ENCODE data around the gene LDB1.

LDB1 gene

DNA sequence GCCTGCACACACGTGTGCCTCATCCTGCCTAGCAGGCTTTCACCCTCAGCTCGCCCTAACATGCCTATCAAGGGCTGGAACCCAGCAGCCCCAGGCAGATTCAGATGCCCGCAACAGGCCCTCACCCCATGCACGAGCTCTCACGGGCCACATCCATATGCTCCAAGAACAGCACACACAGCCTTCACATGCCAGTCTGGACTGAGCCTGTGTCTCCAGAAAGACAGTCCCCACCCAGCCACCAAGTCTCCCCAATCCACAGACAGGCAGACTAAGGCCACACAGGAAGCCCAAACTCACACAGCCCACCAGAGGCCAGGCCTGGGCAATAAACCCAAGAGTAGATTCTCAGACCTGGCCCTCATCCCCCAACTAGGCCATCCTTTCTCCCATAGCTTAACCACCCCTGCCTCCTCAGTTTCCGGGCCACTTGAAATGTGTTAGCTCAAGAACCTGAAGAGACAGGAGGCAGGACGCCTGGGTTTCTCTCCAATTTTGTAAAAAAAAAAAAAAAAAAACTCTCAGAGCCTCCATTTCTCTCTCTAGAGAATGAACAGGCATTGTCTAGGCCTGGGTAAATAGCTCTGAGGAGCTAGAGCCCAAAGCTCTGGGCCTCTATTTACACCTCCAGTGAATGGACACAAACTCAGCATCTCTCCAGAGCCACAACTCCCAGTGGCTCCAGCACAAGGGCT is 6.8 kb downstream of the LDB1 start:
- no peak for DNase-seq (ENCODE audit: low read depth in 2 of 2)

GRCh38 chr10:102112210-102112817 is 7.9 kb downstream of the LDB1 start:
- DNase-seq (ENCODE audit: low read depth in 2 of 2) = no peak

DNA sequence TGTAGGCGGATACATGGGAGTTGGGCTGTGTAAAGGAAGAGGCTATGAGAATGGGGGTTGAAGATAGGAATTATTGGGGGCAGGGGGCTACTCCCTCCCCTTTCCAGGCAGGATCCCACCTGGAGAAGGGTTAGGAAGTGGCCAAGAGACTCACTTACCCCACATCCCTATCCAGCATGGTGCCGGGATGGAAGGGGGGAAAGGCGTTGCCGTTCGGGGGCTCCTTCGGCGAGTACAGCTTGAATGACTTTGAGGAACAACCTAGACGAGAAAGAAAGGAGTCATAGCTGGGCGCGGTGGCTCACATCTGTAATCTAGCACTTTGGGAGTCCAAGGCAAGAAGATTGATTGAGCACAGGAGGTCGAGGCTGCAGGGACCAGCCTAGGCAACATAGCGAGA is 8.9 kb downstream of the LDB1 start:
- no peak for DNase-seq (ENCODE audit: low read depth in 2 of 2)

DNA sequence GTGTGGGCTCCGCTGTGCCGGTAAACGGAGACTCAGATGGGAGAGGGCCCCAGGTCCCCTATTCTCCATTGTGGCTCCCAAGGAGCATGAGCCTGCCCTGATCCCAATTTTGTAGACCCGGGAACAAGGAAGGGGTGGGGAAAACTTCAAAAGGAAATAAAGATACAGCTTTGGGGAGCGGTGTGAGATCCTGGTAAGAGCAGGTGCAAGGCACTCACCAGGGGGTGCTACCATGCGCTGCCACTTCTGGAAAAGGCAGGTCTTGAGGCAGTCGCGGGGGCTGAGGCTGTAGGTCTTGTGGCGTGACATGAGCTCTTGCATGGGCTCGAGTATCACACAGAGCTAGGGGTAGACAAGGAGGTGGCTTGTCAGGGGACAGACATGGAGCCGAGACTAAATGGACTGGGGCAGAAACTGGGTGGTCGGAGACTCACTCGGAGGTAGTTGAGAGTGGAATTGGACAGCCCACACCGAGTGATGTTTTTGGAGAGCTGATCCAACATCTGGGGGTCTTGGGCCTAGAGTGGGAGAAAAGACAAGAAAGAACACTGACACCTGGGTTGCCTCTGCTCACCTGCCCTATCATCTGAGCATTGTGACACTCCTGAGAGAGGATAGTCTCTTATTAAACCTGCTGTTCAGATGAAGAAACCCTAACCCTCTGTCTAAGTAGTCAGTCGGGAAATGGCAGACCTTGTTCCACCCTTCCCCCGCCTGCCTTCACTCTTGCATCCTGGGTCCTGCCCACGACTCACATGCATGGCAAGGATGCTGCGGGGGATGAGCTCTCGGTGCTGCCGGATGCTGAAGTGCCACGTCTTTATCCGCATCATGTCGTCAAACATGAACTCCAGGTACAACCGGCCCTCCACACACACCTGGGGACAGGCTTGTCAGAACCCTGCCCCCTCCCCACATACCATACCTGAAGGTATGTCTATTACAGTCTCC is 10.7 kb downstream of the LDB1 start:
- DNase-seq (ENCODE audit: low read depth in 2 of 2) = no peak

- no peak for DNase-seq (ENCODE audit: low read depth in 2 of 2)
These were observed 13.2 kb downstream of the LDB1 start for GRCh38 chr10:102106998-102107397.

- DNase-seq (ENCODE audit: low read depth in 2 of 2) = no peak
These were observed 17.7 kb downstream of the LDB1 start for GRCh38 chr10:102102421-102102820.

GRCh38 chr10:102101152-102101551 is 19.0 kb downstream of the LDB1 start:
- DNase-seq (ENCODE audit: low read depth in 2 of 2) = no peak

DNA sequence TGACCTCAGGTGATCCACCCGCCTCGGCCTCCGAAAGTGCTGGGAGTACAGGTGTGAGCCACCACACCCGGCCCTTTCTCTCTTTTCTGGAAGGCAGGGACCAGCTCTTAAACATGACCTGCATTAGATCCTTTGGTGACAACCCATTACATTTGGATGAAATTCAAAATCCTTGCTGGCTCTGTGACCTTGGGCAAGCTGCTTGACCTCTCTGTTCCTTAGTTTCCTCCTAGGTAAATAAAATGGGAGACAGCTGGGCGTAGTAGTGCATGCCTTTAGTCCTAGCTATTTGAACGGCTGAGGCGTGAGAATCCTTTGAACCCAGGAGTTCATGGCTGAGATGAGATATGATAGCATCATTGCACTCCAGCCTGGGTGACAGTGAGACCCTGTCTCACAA is 23.7 kb downstream of the LDB1 start:
- no peak for DNase-seq (ENCODE audit: low read depth in 2 of 2)

DNA sequence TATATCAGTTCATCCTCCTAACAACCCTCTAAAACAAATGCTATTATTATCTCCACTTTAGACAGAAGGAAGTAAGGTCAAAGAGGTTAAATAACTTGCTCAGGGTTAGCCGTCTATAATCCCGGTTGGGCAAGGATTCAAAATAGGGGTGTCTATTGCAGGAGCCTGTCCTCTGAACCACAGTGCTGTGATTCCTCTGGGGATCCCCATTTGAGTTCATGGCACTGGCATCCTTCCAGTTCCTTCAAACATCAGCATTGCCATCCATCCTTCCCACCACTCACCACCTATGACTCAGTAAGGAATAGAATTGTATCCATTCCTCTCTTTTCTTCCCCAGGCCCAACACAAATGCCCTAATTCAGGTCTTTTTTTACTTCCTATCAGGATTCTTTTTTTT is 29.4 kb downstream of the LDB1 start:
- no peak for DNase-seq (ENCODE audit: low read depth in 2 of 2)

DNA sequence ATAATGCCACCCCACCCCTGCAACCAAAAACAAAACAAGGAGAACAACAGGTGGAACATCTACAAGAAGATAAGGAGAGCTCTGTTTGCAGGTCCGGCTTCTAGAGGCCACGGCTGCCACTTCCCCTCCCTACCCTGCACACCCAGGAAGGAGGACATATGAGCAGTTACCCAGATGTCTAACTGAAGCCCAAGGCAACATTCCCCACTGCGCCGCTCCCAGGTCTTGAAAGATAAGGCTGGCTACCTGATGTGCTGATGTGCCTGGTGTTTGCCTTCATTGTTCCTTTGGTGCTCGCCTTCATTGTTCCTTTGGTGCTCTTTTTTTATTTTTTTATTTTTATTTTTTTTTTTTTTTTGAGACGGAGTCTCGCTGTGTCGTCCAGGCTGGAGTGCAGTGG is 34.0 kb downstream of the LDB1 start:
- DNase-seq (ENCODE audit: low read depth in 2 of 2) = no peak

DNA sequence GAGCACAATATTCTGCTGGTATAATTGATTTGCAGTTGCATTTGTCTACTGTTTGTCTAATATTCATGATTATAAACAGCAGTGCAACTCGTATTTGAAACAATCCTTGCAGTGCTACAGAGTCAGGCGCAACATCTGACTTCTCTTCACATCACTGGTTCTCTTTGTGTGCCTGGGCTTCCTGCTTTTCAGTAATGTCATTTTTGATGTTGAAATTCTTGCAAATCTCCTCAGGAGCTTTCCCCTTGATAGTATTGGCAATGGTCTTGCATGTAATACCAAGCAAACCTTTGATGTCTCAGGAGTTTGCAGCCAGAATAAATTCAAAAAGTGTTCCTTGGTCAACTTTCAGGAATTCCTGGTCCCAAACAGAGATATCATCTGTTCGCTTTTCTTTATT is 34.8 kb downstream of the LDB1 start:
- no peak for DNase-seq (ENCODE audit: low read depth in 2 of 2)

- DNase-seq (ENCODE audit: low read depth in 2 of 2) = no peak
These were observed 36.6 kb downstream of the LDB1 start for GRCh38 chr10:102083541-102083940.

- DNase-seq (ENCODE audit: low read depth in 2 of 2) = peak; percentile 46 to 54
These were observed 47.3 kb downstream of the LDB1 start for GRCh38 chr10:102072673-102073527.

- DNase-seq (ENCODE audit: low read depth in 2 of 2) = no peak
These were observed 51.1 kb downstream of the LDB1 start for GRCh38 chr10:102069071-102069470.

DNA sequence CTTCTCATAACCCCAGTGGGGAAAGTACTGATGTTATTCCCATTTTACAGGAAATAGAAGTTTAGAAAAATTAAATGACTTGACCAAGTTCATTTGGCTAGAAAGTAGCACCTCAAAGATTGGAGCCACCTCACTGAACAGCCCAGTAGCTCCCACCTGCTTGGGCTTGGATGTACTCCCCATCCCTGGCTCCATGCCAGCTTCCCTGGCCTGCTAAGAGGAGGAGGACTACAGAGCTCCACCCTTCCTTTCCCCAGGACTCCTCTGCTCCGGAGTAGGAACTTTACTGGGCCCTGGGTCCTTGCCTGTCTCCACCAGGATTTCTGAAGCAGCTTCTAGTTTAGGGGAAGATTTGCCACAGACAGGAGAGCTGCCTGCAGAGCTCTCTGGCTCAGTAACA is 52.0 kb downstream of the LDB1 start:
- no peak for DNase-seq (ENCODE audit: low read depth in 2 of 2)

DNA sequence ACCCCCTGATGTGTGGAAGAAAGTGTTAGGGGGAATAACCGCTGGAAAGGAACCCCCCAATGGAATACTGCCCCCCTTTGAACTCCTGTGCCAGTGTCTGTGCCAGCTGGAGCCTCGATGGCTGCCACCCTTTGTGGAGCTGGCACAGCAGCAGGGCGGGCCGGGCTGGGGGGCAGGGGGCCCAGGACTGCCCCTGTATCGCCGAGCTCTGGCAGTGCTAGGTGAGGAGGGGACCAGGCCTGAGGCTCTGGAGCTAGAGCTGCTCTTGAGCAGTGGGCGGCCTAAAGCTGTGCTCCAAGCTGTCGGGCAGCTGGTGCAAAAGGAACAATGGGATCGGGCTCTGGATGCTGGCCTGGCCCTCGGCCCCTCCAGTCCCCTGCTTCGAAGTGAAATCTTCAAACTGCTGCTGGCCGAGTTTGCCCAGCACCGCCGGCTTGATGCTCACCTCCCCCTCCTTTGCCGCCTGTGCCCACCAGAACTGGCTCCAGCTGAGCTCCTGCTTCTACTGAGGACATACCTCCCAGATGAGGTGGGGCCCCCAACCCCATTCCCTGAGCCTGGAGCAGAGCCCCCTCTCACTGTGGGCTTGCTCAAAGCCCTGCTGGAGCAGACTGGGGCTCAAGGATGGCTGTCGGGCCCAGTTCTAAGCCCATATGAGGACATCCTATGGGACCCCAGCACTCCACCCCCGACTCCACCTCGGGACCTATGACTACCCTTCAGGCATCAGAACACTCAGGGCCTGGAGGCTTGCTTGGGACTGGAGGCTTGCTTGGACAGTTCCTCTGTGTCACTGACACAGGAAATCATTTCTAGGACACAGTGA is 52.9 kb downstream of the LDB1 start:
- no peak for DNase-seq (ENCODE audit: low read depth in 2 of 2)

DNA sequence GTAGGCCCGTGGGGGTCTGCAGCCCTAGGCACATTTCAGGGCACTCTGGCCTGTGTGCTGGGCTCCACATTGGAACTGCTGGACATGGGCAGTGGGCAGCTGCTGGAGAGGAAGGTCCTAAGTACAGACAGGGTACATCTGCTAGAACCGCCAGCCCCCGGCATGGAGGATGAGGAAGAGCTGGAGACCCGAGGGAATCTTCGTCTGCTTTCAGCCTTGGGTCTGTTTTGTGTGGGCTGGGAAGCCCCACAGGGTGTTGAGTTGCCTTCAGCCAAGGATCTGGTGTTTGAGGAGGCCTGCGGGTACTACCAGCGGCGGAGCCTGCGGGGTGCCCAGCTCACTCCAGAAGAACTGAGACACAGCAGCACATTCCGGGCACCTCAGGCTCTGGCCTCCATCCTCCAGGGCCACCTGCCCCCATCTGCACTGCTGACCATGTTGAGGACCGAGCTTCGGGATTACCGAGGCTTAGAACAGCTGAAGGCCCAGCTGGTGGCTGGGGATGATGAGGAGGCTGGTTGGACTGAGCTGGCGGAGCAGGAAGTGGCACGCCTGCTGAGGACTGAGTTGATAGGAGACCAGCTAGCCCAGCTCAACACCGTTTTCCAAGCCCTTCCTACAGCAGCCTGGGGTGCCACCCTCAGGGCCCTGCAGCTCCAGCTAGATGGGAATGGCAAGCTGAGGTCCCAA is 53.6 kb downstream of the LDB1 start:
- DNase-seq (ENCODE audit: low read depth in 2 of 2) = no peak

DNA sequence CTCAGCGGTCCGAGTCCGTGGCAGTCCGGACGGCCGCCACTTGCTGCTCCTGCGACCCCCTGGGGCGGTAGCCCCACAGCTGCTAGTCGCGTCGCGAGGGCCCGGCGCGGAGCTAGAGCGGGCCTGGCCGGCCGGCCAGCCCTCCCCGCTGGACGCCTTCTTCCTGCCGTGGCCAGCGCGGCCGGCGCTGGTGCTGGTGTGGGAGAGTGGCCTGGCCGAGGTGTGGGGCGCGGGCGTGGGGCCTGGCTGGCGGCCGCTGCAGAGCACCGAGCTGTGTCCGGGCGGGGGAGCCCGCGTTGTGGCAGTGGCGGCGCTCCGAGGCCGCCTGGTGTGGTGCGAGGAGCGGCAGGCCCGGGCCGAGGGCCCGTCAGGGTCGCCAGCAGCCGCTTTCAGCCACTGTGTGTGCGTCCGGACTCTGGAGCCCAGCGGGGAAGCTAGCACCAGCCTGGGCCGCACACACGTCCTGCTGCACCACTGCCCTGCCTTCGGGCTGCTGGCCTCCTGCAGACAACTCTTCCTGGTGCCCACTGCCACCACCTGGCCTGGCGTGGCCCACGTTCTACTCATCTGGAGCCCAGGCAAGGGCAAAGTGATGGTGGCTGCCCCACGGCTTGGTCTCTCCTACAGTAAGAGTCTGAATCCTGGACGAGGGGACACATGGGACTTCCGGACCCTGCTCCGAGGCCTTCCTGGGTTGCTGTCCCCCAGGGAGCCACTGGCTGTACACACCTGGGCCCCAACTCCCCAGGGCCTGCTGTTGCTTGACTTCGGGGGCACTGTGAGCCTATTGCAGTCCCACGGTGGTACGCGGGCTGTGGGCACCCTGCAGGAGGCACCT is 54.4 kb downstream of the LDB1 start:
- no peak for DNase-seq (ENCODE audit: low read depth in 2 of 2)

DNA sequence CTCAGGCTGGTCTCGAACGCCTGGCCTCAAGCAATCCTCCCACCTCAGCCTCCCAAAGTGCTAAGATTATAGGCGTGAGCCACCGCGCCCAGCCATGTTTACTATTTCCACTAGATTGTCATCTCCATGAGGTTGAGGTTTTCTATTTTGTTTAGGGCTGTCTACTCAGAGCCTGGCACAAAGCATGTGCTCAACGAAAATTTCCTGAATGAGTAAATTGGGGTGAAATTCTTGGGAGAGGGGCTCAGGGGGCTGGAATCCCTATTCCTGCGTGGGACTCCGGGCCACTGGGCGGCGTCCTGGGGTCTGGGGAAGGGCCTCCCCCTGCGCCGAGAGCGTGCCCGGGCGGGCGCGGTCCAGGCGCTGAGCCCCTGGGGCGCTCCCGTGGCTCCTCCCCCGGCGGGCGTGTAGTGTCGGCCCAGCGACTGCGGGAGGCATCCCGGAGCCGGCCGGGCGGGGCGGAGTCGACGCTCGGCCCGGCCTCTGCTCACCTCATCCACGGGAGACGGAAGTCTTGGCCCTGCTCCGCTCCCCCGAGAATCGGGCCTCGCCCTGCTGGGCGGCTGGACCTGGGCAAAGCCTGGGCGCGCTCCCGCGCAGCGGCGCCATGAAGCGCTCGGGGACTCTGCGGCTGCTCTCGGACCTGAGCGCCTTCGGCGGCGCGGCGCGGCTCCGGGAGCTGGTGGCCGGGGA is 55.2 kb downstream of the LDB1 start, which contains the start of gene HPS6:
Gene HPS6, plus strand, starts transcription at position 482 of the 693 bp plus-strand sequence. Its CDS starts 126 bp downstream, at position 608.
- DNase-seq (ENCODE audit: low read depth in 2 of 2) = peak; percentile 71 to 79

All from stimulated activated CD8-positive, alpha-beta memory T cell treated with anti-CD3 and anti-CD28 coated beads, Interleukin-15, amount 100 ng/mL, for 4 hours (primary cell).